ENCODE results near the gene MEOX1. TPM values are rescaled to one million over a fixed set of nuclear protein-coding genes. Genes with fewer than 3 reads are reported as not detected.
A peak's percentile ranks its signal among the peaks of the same experiment; 100 is the strongest.

Gene MEOX1
- total RNA-seq, 4 donors from 2014 or later, result 6.9 to 24.3 (median 14.0) TPM

- Histone ChIP-seq H3K27me3 (no peaks in the 10 kb centered on the region), H3K27ac (peak overlapping the region in 1 of 2 donors; percentile 21), H3K9me3 (no peaks in the 10 kb centered on the region), H3K4me1 (peaks cover 0 to 9% of the 10 kb centered on the region in 2 donors), H3K36me3 (no peaks in the 10 kb centered on the region), H3K4me3 (no peak overlapping the region)
- intact Hi-C loops (cut with DNase I; ENCODE audit: low total_unique reads), result no loop called here
- no peak for DNase-seq
- TF ChIP-seq POLR2A (IDR thresholded peaks at IDR 0.05) (no peak), CTCF (IDR thresholded peaks at IDR 0.05) (no peak)
These were observed 8.4 kb upstream of the MEOX1 start for GRCh38 chr17:43669971-43670644.

- H3K36me3 ChIP-seq, result no peaks in the 10 kb centered on the region
- H3K27me3 ChIP-seq, result no peaks in the 10 kb centered on the region
- H3K9me3 ChIP-seq, result no peaks in the 10 kb centered on the region
- intact Hi-C loops (cut with DNase I; ENCODE audit: low total_unique reads), result no loop called here
- no peak for DNase-seq
- peaks cover 0 to 10% of the 10 kb centered on the region in 2 donors for H3K4me1 ChIP-seq
- no peak for TF ChIP-seq POLR2A (IDR thresholded peaks at IDR 0.05)
- no peak for TF ChIP-seq CTCF (IDR thresholded peaks at IDR 0.05)
- no peak overlapping the region for H3K27ac ChIP-seq
- H3K4me3 ChIP-seq, result no peak overlapping the region
These were observed 6.2 kb upstream of the MEOX1 start for GRCh38 chr17:43667947-43668348.

- intact Hi-C loops (cut with DNase I; ENCODE audit: low total_unique reads), result no loop called here
- DNase-seq, result no peak
- Histone ChIP-seq H3K27ac (no peak overlapping the region), H3K9me3 (no peaks in the 10 kb centered on the region), H3K27me3 (no peaks in the 10 kb centered on the region), H3K4me3 (no peak overlapping the region), H3K36me3 (no peaks in the 10 kb centered on the region), H3K4me1 (peaks cover 0 to 14% of the 10 kb centered on the region in 2 donors)
- TF ChIP-seq CTCF (IDR thresholded peaks at IDR 0.05), result no peak
- no peak for TF ChIP-seq POLR2A (IDR thresholded peaks at IDR 0.05)
These were observed 5.8 kb upstream of the MEOX1 start for GRCh38 chr17:43667506-43667905.

- intact Hi-C loops (cut with DNase I; ENCODE audit: low total_unique reads), result no loop called here
- Histone ChIP-seq H3K9me3 (no peaks in the 10 kb centered on the region), H3K27ac (peak overlapping the region in 1 of 2 donors; percentile 70), H3K36me3 (no peaks in the 10 kb centered on the region), H3K4me3 (no peak overlapping the region), H3K27me3 (no peaks in the 10 kb centered on the region), H3K4me1 (peaks cover 0 to 20% of the 10 kb centered on the region in 2 donors)
- TF ChIP-seq CTCF (IDR thresholded peaks at IDR 0.05) (no peak), POLR2A (IDR thresholded peaks at IDR 0.05) (no peak)
- DNase-seq, result no peak
These were observed 4.2 kb upstream of the MEOX1 start for GRCh38 chr17:43665937-43666236.

- intact Hi-C loops (cut with DNase I; ENCODE audit: low total_unique reads), result no loop called here
- peak overlapping the region; percentile 50 to 70 for H3K27ac ChIP-seq
- peaks cover 0 to 20% of the 10 kb centered on the region in 2 donors for H3K4me1 ChIP-seq
- H3K36me3 ChIP-seq, result no peaks in the 10 kb centered on the region
- TF ChIP-seq CTCF (IDR thresholded peaks at IDR 0.05) (no peak), POLR2A (IDR thresholded peaks at IDR 0.05) (peak in 1 of 2 donors; percentile 6)
- peak; percentile 39 to 61 for DNase-seq
- no peak overlapping the region for H3K4me3 ChIP-seq
- H3K9me3 ChIP-seq, result no peaks in the 10 kb centered on the region
- H3K27me3 ChIP-seq, result no peaks in the 10 kb centered on the region
These were observed 3.6 kb upstream of the MEOX1 start for GRCh38 chr17:43665084-43665936.
